ENCODE results near the gene ANKRD17.
"Not testable (repeated sequence)": the region's sequence is repeated elsewhere in the genome, so short reads cannot be mapped to it uniquely, and the experiment has no call there.

Gene ANKRD17

DNA sequence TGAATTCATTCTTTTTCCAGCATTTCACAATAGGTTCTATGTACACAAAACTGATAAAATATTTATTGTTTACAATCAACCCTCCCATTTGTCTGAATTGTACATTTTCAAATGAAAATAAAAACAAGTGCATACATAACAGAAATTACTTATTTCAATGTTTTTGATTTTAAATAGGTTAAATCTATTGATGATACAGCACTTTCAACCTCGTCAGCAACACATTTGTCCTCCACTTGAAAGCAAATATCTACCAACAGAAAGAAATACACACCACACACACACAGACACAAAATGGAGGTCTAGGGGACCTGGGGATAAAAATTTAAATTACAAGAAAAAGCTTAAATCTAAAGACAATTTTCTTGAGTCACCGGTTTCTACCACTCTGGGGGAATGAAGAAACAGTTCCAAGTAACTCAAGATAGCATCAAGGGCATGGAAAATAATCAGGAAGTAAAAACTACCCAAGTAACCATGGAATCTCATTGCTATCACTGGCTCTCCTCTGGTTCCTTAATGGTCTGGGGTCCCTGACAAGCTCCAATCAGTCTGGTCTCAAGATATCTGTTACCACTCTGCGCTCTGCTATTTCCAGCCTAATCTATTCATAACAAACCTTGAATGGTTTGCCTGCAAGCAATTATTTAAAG is 27.6 kb downstream of the ANKRD17 start:
- FAIRE-seq (no peak), DNase-seq (ENCODE audit: insufficient read length, low spot score) (no peak)
- TF ChIP-seq CTCF (IDR thresholded peaks at IDR 0.05; ENCODE audit: insufficient read depth, missing control alignments): no peak

DNA sequence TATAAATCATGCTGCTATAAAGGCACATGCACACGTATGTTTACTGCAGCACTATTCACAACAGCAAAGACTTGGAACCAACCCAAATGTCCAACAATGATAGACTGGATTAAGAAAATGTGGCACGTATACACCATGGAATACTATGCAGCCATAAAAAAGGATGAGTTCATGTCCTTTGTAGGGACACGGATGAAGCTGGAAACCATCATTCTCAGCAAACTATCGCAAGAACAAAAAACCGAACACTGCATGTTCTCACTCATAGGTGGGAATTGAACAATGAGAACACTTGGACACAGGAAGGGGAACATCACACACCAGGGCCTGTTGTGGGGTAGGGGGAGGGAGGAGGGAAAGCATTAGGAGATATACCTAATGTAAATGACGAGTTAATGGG is 29.8 kb downstream of the ANKRD17 start:
- FAIRE-seq; DNase-seq (ENCODE audit: insufficient read length, low spot score): not testable (repeated sequence)

DNA sequence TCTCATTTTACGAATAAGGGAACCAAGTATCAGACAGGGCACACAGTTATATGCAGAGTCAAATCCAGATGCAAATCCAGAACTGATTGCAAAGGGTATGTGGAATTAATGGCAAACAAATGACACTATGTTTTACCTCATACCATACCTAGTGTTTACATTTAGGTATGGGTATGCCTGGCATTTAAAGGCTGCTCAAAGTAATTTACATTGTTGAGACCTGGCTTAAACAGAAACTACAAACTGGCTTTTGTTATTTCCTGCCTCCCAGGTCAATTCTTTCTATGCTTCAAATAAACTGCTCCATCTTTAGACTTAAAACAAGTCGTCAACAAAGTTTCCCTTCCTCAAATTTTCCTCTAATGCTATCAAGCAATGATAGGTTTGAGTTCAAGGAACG is 33.7 kb downstream of the ANKRD17 start:
- DNase-seq (ENCODE audit: insufficient read length, low spot score) (no peak), FAIRE-seq (no peak)
- no peak for TF ChIP-seq CTCF (IDR thresholded peaks at IDR 0.05; ENCODE audit: insufficient read depth, missing control alignments)

GRCh38 chr4:73223258-73223650 is 35.3 kb downstream of the ANKRD17 start:
- DNase-seq (ENCODE audit: insufficient read length, low spot score): no peak
- FAIRE-seq: peak; percentile 51
- no peak for TF ChIP-seq CTCF (IDR thresholded peaks at IDR 0.05; ENCODE audit: insufficient read depth, missing control alignments)

DNA sequence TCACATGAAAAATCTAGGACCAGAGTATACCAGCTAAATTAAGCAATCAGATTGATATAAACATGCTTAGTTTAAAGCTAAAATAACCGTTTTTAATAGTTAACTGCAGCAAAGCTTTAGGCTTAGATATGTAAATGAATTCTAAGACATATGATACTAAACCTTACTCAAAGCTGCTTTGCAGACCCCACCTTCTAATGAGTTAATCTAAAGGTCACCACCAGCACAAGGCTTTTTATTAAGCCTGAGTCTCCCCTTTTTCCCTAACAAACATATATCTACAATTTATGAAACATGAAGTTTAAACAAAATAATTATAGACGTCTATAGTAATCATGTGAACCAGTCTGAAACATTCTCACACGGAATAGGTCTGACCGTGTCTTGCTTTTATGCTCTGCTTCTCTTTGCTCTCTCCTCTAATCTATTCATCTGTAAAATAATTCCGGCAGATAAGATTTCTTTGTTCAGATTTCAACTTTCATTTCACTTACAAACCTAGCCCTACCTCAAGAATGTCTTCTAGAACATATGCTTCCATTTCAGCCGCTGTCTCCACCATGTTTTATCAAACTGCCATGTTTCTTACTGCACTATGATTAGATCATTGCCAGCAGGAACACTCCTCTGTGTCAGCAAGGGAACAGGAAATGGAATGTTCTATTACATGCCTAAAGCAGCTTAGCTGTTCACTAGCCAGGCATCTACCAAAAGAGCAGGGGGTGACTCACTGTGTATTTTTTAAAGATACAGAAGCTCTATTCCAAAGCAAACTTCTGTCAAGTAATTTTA is 35.9 kb downstream of the ANKRD17 start:
- FAIRE-seq (peak; percentile 98), DNase-seq (ENCODE audit: insufficient read length, low spot score) (peak; percentile 24)
- no peak for TF ChIP-seq CTCF (IDR thresholded peaks at IDR 0.05; ENCODE audit: insufficient read depth, missing control alignments)

GRCh38 chr4:73221734-73222133 is 36.9 kb downstream of the ANKRD17 start:
- DNase-seq (ENCODE audit: insufficient read length, low spot score) (no peak), FAIRE-seq (no peak)
- TF ChIP-seq CTCF (IDR thresholded peaks at IDR 0.05; ENCODE audit: insufficient read depth, missing control alignments): no peak

DNA sequence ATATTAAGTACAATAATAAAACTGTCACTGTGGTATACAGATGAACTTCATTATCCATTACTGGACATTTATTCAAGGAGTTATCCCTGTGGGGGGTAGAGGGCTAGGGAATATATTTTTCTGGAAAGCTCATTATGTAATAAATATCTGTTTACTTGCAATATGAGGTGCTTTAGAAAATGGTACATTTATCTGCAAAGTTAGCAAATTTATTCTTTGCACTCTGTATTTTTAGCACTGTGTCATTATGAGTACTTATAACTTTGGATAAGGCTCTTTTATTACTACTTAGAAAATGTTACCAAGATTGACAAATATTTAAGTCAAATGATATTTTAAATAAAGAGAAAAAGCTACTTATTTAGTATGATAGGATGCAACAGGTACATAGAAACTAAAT is 37.8 kb downstream of the ANKRD17 start:
- TF ChIP-seq CTCF (IDR thresholded peaks at IDR 0.05; ENCODE audit: insufficient read depth, missing control alignments): no peak
- FAIRE-seq (no peak), DNase-seq (ENCODE audit: insufficient read length, low spot score) (no peak)
